Ishikawa (cell line): ENCODE results near the gene PHLDA3.

ENCODE experiments used
- CEBPB ChIP-seq: IDR thresholded peaks from 2 replicates; pipeline ENCODE4 v1.6.1; 2012
- EP300 ChIP-seq: IDR thresholded peaks from 2 replicates; pipeline ENCODE4 v1.6.1; 2012; ENCODE audit warnings: borderline replicate concordance
- NFIC ChIP-seq: IDR thresholded peaks from 2 replicates; pipeline ENCODE4 v1.6.1; 2012
- TAF1 ChIP-seq: IDR thresholded peaks from 2 replicates; pipeline ENCODE4 v1.6.1; 2012; ENCODE audit warnings: low read depth, mild to moderate bottlenecking
- TEAD4 ChIP-seq: IDR thresholded peaks from 2 replicates; pipeline ENCODE4 v1.6.1; 2012
- YY1 ChIP-seq: IDR thresholded peaks from 2 replicates; pipeline ENCODE4 v1.6.1; 2012; ENCODE audit warnings: low read depth
- TF ChIP-seq, protein P1 (sequence below): IDR thresholded peaks from 2 replicates; pipeline ENCODE4 v1.6.1; 2012; ENCODE audit warnings: low read depth, mild to moderate bottlenecking
- TF ChIP-seq, protein P2 (sequence below): IDR thresholded peaks from 2 replicates; pipeline ENCODE4 v1.6.1; 2012
- TF ChIP-seq, protein P3 (sequence below): IDR thresholded peaks from 2 replicates; pipeline ENCODE4 v1.6.1; 2012

DNA sequence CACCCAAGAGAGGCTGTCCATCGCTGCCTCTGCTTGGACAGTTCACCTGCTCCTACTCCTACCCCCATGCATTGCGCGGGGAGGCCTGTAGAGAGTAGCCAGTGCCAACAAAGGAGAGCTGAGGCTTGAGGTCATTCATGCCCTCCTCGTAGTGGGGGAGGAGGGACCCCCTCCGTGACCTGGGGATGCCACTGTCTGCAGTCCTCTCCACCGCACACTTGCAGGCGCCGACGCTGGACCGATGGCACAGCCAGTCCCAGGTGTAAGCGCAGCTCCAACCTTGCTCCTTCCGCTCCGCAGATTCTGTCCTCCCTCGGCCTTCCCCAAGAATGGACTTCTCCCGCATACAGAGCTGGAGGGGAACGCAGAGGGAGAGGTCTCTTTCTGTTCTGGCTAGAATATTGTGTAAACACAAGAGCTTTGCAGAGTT, 672 bp upstream of the PHLDA3 start:
- TF ChIP-seq NFIC: no peak
- no peak for TF ChIP-seq TAF1
- TF ChIP-seq, protein P1, sequence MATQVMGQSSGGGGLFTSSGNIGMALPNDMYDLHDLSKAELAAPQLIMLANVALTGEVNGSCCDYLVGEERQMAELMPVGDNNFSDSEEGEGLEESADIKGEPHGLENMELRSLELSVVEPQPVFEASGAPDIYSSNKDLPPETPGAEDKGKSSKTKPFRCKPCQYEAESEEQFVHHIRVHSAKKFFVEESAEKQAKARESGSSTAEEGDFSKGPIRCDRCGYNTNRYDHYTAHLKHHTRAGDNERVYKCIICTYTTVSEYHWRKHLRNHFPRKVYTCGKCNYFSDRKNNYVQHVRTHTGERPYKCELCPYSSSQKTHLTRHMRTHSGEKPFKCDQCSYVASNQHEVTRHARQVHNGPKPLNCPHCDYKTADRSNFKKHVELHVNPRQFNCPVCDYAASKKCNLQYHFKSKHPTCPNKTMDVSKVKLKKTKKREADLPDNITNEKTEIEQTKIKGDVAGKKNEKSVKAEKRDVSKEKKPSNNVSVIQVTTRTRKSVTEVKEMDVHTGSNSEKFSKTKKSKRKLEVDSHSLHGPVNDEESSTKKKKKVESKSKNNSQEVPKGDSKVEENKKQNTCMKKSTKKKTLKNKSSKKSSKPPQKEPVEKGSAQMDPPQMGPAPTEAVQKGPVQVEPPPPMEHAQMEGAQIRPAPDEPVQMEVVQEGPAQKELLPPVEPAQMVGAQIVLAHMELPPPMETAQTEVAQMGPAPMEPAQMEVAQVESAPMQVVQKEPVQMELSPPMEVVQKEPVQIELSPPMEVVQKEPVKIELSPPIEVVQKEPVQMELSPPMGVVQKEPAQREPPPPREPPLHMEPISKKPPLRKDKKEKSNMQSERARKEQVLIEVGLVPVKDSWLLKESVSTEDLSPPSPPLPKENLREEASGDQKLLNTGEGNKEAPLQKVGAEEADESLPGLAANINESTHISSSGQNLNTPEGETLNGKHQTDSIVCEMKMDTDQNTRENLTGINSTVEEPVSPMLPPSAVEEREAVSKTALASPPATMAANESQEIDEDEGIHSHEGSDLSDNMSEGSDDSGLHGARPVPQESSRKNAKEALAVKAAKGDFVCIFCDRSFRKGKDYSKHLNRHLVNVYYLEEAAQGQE: no peak
- no peak for TF ChIP-seq EP300
- TF ChIP-seq, protein P2, sequence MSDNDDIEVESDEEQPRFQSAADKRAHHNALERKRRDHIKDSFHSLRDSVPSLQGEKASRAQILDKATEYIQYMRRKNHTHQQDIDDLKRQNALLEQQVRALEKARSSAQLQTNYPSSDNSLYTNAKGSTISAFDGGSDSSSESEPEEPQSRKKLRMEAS: no peak
- TF ChIP-seq TEAD4: no peak
- TF ChIP-seq, protein P3, sequence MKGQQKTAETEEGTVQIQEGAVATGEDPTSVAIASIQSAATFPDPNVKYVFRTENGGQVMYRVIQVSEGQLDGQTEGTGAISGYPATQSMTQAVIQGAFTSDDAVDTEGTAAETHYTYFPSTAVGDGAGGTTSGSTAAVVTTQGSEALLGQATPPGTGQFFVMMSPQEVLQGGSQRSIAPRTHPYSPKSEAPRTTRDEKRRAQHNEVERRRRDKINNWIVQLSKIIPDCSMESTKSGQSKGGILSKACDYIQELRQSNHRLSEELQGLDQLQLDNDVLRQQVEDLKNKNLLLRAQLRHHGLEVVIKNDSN: no peak
- no peak for TF ChIP-seq CEBPB
- no peak for TF ChIP-seq YY1
